Activated CD4-positive, alpha-beta memory T cell treated with anti-CD3 and anti-CD28 coated beads for 36 hours (primary cell): Measurements from ENCODE around the gene THAP3. TPM values are rescaled to one million over a fixed set of nuclear protein-coding genes. Genes with fewer than 3 reads are reported as not detected.

Experiments
- CTCF ChIA-PET: fragments of 350-600 bp; sonication (Branson Sonifier 250); formaldehyde crosslinking; loops from one replicate; lab custom pipeline; 2021; ENCODE audit warnings: antibody characterized with exemption, inconsistent platforms; lab: Charles Lee
- POLR2A ChIA-PET: fragments of 350-600 bp; sonication (Branson Sonifier 250); formaldehyde crosslinking; loops from one replicate; lab custom pipeline; 2021; ENCODE audit warnings: antibody characterized with exemption; lab: Charles Lee
- DNase-seq: peaks from one replicate; pipeline ENCODE4 v3.0.0-alpha.2; 2020
- H3K27ac Mint-ChIP-seq: one replicate; pipeline ENCODE4 v1.8.0; 2021; ENCODE audit warnings: mixed read lengths
- H3K27me3 Mint-ChIP-seq: one replicate; pipeline ENCODE4 v1.8.0; 2021; ENCODE audit warnings: mixed read lengths
- H3K36me3 Mint-ChIP-seq: one replicate; pipeline ENCODE4 v1.8.0; 2021; ENCODE audit warnings: mixed read lengths
- H3K4me1 Mint-ChIP-seq: one replicate; pipeline ENCODE4 v1.8.0; 2021; ENCODE audit warnings: low read depth, mixed read lengths
- H3K4me3 Mint-ChIP-seq: one replicate; pipeline ENCODE4 v1.8.0; 2021; ENCODE audit warnings: mild to moderate bottlenecking, mixed read lengths
- H3K9me3 Mint-ChIP-seq: one replicate; pipeline ENCODE4 v1.8.0; 2021; ENCODE audit warnings: mixed read lengths
- intact Hi-C: fragments of 100-400 bp; cut with micrococcal nuclease; formaldehyde crosslinking; loops from one replicate; pipeline ENCODE4 v1.15.1; 2023
- total RNA-seq, 2 experiments: library from RNA; stranded (reverse); gene quantifications; one replicate each; pipeline ENCODE4 v1.2.3, GENCODE V29; 2021

Gene THAP3
- total RNA-seq, 2 experiments from 2014 or later: 22.8 TPM

DNA sequence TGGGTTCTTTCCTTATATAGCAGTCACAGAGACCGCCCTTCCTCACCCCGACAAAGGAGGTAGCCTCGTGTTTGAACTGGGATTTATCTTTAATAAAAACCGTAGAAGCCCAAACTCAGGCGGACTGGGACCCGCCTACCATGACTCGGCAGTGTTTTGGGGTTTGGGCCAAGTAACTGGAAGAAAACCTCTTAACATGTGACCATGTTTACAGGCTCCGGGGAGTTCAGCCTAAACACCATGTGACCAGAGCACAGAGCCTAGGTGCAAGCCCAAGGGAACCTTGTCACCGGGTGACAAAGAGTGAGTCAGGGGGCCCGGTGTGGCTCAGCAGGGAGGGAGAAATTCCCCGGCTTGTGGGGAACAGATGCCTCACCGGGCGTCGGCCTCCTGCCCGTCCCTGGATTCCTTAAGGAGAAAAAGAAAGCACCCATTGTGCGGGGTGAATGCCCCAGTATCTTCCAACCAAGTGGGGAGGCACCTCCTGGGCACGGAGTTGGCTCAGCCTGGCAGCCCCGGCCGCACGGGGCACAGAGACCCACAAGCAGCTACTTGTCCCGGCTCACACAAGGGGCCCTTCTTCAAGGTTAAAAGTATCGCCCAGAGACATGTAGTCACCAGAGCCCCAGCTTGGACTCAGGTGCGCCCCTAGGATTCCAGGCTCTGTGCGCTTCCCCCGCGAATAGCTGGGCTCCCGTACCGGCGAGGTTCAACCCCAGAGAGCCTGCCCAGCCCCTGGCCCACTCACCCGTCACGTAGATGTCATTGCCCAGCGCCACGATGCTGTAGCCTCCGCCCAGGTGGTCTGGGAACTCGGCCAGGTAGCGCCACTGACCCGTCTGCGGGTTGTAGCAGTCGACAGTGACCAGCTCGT is 23.4 kb upstream of the THAP3 start:
- POLR2A ChIA-PET: interaction anchor here (0.6 to 3.8 kb wide), 12 partner anchors 11 to 183 kb away, joined by 3 to 26 read pairs (median 4); partner anchors contain the start of genes NOL9, PHF13 and THAP3
- Mint-ChIP-seq H3K4me3 (peak overlapping the region; percentile 91), H3K9me3 (no peaks in the 10 kb centered on the region), H3K27me3 (no peaks in the 10 kb centered on the region), H3K4me1 (peaks cover 32% of the 10 kb centered on the region), H3K36me3 (peaks cover 34% of the 10 kb centered on the region), H3K27ac (peak overlapping the region; percentile 95)
- CTCF ChIA-PET: interaction anchor here (0.6 to 3.1 kb wide), 10 partner anchors 8 to 115 kb away, joined by 3 to 20 read pairs (median 3); partner anchors contain the start of genes NOL9, PHF13 and TAS1R1
- intact Hi-C loops: loop anchor here (1.0 to 5.0 kb wide), 8 partner anchors 22 to 609 kb away; partner anchors contain the start of genes CAMTA1, DNAJC11, NOL9 and NPHP4
- DNase-seq: peak; percentile 94

DNA sequence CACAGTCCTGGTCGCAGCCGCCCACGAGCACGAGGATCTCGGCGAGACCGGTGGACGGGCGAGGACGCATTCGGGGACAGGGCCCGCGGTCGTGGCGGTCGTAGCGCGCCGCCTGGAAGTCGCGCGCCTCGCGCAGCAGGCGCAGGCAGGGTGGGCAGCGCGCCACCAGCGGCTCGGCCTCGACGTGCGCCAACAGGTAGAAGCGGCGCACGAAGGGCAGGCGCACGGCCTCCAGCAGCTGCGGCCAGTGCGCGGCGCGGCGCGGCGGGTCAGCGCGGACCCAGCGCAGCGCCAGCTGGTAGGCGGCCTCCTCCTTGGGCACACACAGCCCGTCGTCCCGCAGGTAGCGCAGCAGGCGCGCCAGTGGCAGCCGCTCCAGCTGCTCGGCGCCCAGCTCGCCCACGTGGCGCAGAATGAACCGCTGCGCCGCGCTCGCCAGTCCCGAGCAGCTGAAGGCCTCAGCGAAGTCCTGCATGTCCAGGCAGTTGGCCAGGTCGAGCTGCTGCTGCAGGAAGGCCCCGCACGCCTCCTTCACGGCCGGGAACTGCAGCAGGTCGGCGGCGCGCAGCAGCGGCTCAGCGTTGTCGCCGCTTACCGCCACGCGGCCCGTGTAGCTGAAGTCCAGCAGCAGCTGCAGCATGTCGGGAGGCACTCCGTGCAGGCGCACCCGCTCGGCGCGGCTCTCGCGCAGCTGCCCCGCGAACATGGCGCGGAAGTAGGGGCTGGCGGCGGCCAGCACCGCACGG is 22.6 kb upstream of the THAP3 start:
- Mint-ChIP-seq H3K27ac (peak overlapping the region; percentile 95), H3K36me3 (peaks cover 31% of the 10 kb centered on the region), H3K4me1 (peaks cover 26% of the 10 kb centered on the region), H3K4me3 (peak overlapping the region; percentile 91), H3K9me3 (no peaks in the 10 kb centered on the region), H3K27me3 (no peaks in the 10 kb centered on the region)
- POLR2A ChIA-PET: interaction anchor here (0.6 to 3.8 kb wide), 12 partner anchors 10 to 436 kb away, joined by 3 to 26 read pairs (median 6); partner anchors contain the start of genes DNAJC11, NOL9, PHF13 and THAP3
- CTCF ChIA-PET: interaction anchor here (0.6 to 3.1 kb wide), 8 partner anchors 10 to 376 kb away, joined by 3 to 20 read pairs (median 4); partner anchors contain the start of genes NOL9, PHF13 and TAS1R1
- intact Hi-C loops: loop anchor here (1.0 to 5.0 kb wide), 9 partner anchors 23 to 610 kb away; partner anchors contain the start of genes CAMTA1, DNAJC11, NOL9 and NPHP4
- peak; percentile 43 for DNase-seq

DNA sequence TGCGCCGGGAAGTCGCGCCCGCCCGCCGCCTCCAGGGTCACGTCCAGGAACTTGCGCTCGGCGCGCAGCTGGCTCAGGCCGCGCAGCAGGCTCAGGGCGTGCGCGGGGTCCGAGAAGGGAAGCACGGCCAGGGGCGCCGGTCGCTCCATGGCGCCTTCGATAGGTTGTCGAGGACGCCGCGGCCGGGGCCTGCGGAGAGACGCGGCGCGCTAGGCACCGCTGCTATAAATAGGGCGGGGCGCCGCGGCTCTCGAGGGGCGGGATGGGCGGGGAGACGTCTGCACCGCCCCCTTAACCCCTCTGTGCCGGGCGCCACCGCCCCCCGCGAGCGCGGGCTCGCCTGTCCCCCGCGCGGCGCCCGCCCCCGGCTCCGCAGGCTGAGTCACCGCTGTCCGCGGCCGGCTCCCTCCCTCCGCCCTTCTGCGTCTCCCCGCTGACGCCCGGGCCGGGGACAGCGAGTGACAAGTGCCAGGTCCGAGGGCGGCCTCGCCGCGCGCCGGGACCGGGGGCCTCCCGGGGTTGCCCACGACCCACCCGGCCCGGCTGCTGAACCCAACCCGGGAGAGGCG is 21.9 kb upstream of the THAP3 start, which contains the start of gene KLHL21:
Gene KLHL21, minus strand, starts transcription at position 201 of the 569 bp plus-strand sequence. Its CDS starts 52 bp downstream, at position 149.
- Mint-ChIP-seq H3K4me1 (peaks cover 20% of the 10 kb centered on the region), H3K27me3 (no peaks in the 10 kb centered on the region), H3K9me3 (no peaks in the 10 kb centered on the region), H3K36me3 (peaks cover 27% of the 10 kb centered on the region), H3K4me3 (peak within 1 kb of the TSS; percentile 91), H3K27ac (peak within 1 kb of the TSS; percentile 97)
- intact Hi-C loops: loop anchor here (1.0 to 5.0 kb wide), 6 partner anchors 11 to 610 kb away; partner anchors contain the start of genes DNAJC11, NPHP4 and PHF13
- POLR2A ChIA-PET: interaction anchor here (0.6 to 3.8 kb wide), 10 partner anchors 10 to 435 kb away, joined by 3 to 26 read pairs (median 6); partner anchors contain the start of genes CAMTA1, DNAJC11, NOL9 and PHF13
- DNase-seq: peak; percentile 93
- CTCF ChIA-PET: interaction anchor here (0.6 to 1.8 kb wide), 6 partner anchors 10 to 376 kb away, joined by 3 to 4 read pairs (median 4); partner anchors contain the start of gene PHF13

DNA sequence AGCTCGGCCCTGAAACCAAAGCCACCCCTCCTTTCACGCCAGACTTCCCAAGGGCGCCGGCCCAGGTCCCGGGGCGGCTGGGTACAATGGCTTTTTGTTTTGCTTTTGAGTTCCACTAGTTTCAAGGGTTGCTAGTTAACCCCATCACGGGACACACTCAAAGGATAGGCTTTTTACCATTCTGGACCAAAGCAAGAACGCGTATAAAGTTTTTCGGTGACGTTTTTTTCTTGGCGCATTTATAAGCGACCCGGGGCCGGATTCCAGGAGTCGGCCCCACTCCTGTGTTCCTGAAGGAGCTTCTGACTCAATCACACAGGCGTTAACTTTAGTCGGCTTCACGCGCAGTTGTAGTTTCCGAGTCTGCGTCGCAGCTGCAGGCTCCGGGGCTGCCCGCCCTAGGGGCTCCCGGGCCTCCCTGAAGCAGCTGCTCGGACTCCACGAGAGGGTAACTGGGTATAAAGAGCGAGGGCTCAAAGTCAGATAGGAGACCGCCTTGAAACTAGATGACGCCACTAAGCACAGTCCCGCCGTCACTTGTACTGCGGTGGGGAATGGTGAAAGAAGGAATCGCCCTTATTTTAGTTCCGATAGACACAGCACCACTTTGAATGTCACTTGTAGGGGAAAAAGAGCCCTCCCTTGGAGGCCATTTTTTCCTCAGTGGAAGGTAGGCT is 21.3 kb upstream of the THAP3 start:
- peaks cover 20% of the 10 kb centered on the region for H3K4me1 Mint-ChIP-seq
- ChIA-PET CTCF (interaction anchor here (0.9 to 1.7 kb wide), 4 partner anchors 9 to 467 kb away, joined by 3 to 4 read pairs (median 3); partner anchors contain the start of gene PHF13), POLR2A (interaction anchor here (0.7 to 3.8 kb wide), 10 partner anchors 9 to 182 kb away, joined by 3 to 26 read pairs (median 6); partner anchors contain the start of genes CAMTA1, DNAJC11, NOL9 and PHF13)
- peaks cover 25% of the 10 kb centered on the region for H3K36me3 Mint-ChIP-seq
- H3K4me3 Mint-ChIP-seq: peak overlapping the region; percentile 75
- H3K9me3 Mint-ChIP-seq: no peaks in the 10 kb centered on the region
- peak; percentile 71 for DNase-seq
- intact Hi-C loops: loop anchor here (1.0 to 5.0 kb wide), 6 partner anchors 10 to 611 kb away; partner anchors contain the start of genes DNAJC11, NPHP4 and PHF13
- H3K27me3 Mint-ChIP-seq: no peaks in the 10 kb centered on the region
- peak overlapping the region; percentile 97 for H3K27ac Mint-ChIP-seq

DNA sequence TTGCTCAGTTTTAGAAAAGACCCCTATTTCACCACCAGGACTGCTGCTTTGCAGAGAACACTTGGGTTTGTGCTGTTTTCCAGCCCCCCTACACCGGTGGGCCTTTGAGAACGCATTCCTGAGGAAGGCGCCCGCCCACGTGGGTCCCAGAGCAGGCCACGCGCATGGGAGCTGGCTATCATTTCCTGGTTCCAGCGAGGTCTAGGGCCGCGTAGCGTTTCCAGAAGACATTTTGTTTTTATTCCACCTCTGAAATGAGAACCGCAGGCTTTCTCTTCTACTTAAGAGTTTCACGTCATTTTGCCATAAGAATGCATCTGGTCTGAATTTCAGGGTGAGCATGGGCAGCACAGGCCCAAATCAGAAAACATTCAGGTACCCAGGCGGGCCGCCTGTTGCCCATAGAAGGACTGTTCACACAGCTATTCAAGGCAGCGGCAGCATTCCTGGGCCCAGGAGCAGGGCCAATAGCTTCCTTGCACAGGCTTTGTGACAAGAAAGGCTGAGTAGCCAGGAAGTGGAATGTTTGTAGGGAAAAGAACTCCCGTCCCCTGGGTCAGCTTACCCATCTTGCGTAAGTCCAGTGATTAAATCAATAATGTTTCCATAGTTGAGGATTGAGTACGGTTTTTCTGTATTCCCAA is 20.6 kb upstream of the THAP3 start:
- H3K9me3 Mint-ChIP-seq: no peaks in the 10 kb centered on the region
- peaks cover 20% of the 10 kb centered on the region for H3K36me3 Mint-ChIP-seq
- peak; percentile 50 for DNase-seq
- peak overlapping the region; percentile 75 for H3K4me3 Mint-ChIP-seq
- H3K27me3 Mint-ChIP-seq: no peaks in the 10 kb centered on the region
- H3K27ac Mint-ChIP-seq: peak overlapping the region; percentile 97
- intact Hi-C loops: loop anchor here (1.0 to 5.0 kb wide), 6 partner anchors 9 to 612 kb away; partner anchors contain the start of genes DNAJC11, NPHP4 and PHF13
- ChIA-PET CTCF (interaction anchor here (0.7 to 1.6 kb wide), 7 partner anchors 8 to 466 kb away, joined by 3 to 6 read pairs (median 3); partner anchors contain the start of genes NOL9, TAS1R1 and THAP3), POLR2A (interaction anchor here (0.7 to 3.8 kb wide), 10 partner anchors 8 to 181 kb away, joined by 3 to 26 read pairs (median 4); partner anchors contain the start of genes CAMTA1, DNAJC11, NOL9 and PHF13)
- H3K4me1 Mint-ChIP-seq: peaks cover 15% of the 10 kb centered on the region

DNA sequence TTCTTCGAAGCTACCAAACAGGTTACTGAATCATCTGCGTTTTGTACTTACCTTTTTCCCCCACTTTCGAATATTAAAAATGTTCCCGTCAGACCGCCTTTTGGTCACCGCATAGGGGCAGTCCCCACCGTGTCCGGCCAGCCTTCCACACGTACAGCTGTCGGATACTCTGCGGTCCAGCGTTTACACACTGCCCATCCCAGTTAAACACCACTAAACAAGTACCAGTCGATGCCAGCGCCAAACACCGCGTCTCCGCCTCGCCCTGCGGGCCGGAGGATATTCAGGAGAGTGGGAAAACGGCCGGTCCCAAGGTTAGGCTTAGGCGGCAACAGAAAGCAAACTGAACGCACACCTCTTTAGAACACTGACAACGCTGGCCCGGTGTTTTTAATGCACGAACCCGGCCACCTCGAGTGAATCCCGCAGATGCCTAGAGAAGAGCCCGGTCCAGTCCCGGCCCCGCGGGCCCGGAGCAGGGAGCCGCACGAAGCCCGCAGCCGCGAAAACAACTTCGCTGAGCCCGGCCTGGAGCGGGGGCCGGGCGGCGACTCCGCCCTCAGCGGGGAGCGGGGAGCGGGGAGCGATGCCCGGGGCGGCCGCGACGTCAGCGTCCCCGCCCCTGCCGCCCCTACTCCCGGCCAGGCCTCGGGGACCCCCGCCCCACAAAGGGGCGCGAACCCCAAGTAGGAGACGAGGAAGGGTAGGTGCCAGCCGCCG is 11.9 kb upstream of the THAP3 start:
- H3K27me3 Mint-ChIP-seq: no peaks in the 10 kb centered on the region
- H3K36me3 Mint-ChIP-seq: peaks cover 5% of the 10 kb centered on the region
- H3K4me3 Mint-ChIP-seq: peak overlapping the region; percentile 83
- intact Hi-C loops: loop anchor here (1.0 to 2.0 kb wide), 5 partner anchors 10 to 172 kb away; partner anchors contain the start of genes CAMTA1 and ZBTB48
- CTCF ChIA-PET: interaction anchor here (0.9 to 1.7 kb wide), 4 partner anchors 10 to 58 kb away, joined by 4 to 7 read pairs (median 4); partner anchors contain the start of genes NOL9 and TAS1R1
- no peak for DNase-seq
- H3K27ac Mint-ChIP-seq: peak overlapping the region; percentile 74
- peaks cover 23% of the 10 kb centered on the region for H3K4me1 Mint-ChIP-seq
- POLR2A ChIA-PET: interaction anchor here (1.3 to 1.7 kb wide), 2 partner anchors 10 to 11 kb away, joined by 7 to 26 read pairs; partner anchors contain the start of gene KLHL21
- no peaks in the 10 kb centered on the region for H3K9me3 Mint-ChIP-seq

DNA sequence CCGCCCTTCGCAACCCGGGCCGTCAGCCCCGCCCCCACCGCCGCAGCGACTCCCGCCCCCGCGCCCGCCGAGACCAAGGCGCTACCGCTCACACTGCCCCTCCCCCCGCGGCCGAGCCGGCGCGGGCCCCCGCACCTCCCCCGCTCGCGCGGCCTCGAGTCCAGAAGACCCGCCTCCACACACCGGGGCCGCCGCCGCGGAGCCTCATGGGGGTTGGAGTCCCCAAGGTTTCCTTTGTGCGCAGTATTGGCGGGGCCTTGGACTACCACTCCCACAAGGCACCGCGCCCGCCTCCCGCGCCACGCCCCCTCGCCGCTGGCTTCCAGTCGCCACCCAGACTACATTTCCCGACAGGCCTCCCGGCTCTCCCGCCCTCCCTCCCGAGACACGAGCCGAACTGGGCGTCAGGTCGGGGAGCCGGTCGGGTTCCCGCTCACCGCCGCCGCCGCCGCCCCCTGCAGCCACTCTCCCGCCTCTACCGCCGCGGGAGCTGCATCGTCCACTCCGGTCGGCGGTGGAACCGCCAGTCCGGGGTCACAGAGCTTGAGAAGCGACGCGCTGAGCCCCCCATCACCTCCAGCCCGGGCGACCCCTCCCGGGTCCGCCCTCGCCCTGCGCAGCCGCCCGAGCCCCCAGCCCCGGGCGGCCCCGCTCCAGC is 11.2 kb upstream of the THAP3 start, which contains the start of gene PHF13:
Gene PHF13, plus strand, starts transcription at position 371 of the 658 bp plus-strand sequence. CDS start 336 bp downstream, outside the sequence.
- Mint-ChIP-seq H3K4me1 (peaks cover 23% of the 10 kb centered on the region), H3K36me3 (peaks cover 6% of the 10 kb centered on the region), H3K27me3 (no peaks in the 10 kb centered on the region), H3K27ac (peak within 1 kb of the TSS; percentile 74), H3K9me3 (no peaks in the 10 kb centered on the region), H3K4me3 (peak within 1 kb of the TSS; percentile 83)
- peak; percentile 100 for DNase-seq
- POLR2A ChIA-PET: interaction anchor here (0.6 to 1.3 kb wide), 2 partner anchors 9 to 11 kb away, joined by 3 to 7 read pairs; partner anchors contain the start of gene KLHL21
- CTCF ChIA-PET: interaction anchor here (1.2 kb wide), 1 partner anchor 11 kb away, joined by 3 read pairs; the partner anchor contains the start of gene KLHL21
- intact Hi-C loops: loop anchor here (1.0 to 2.0 kb wide), 5 partner anchors 10 to 172 kb away; partner anchors contain the start of genes CAMTA1 and ZBTB48

DNA sequence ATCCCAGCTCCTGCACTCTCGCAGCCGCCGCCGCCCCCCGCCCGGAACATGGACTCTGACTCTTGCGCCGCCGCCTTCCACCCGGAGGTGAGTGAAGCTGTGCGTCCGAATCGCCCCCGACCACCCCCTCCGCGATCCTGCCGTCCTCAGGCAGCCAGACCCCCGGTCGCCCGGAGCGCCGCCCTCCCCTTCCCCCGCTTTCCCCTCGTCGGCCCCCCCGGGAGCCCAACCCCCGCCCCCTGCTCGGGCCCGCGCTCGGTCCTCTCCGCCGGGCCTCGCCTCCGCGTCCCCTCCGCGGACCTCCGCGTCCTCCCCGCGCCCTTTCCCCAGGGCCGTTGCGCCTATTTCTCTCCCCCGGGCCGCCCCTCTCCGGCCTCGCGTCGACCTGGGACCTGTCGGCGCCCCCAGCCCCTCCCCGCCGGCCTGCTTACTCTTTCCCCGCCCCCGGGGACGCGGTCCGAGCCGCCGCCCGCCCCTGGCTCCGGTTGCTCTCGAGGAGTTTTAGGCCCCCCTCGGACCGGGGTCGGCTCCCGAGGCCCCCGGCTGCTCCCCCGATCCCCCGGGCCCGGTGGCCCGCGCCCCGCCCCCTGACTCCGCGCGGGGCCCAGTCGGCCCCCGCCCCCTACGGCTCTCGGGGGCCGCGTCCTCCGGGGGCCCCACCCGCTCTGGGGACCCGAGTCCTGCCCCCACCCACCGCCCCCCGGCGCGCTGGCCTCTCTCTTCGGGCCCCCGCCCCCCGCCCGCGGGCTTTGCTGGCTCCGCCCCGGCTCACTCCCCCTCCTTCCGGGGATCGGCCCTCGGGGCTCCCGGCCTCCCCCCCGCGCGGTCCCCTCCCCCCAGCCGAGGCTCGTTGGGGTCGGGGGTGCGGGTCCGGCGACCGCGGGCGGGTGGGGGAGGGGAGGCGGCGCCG is 10.4 kb upstream of the THAP3 start:
- ChIA-PET CTCF (interaction anchor here (1.2 kb wide), 1 partner anchor 12 kb away, joined by 3 read pairs; the partner anchor contains the start of gene KLHL21), POLR2A (interaction anchor here (1.3 kb wide), 1 partner anchor 12 kb away, joined by 7 read pairs; the partner anchor contains the start of gene KLHL21)
- H3K27me3 Mint-ChIP-seq: no peaks in the 10 kb centered on the region
- intact Hi-C loops: no loop called here
- H3K4me1 Mint-ChIP-seq: peaks cover 23% of the 10 kb centered on the region
- no peaks in the 10 kb centered on the region for H3K9me3 Mint-ChIP-seq
- H3K36me3 Mint-ChIP-seq: peaks cover 6% of the 10 kb centered on the region
- peak overlapping the region; percentile 70 for H3K4me3 Mint-ChIP-seq
- peak; percentile 68 for DNase-seq
- peak overlapping the region; percentile 18 for H3K27ac Mint-ChIP-seq
